ENCODE results near the gene NYAP2. TPM values are rescaled to one million over a fixed set of nuclear protein-coding genes. Genes with fewer than 3 reads are reported as not detected.

Gene NYAP2
- total RNA-seq, 1 donor from 2014 or later: not detected

- Histone ChIP-seq H3K4me3 (no peak overlapping the region), H3K27me3 (ENCODE audit: low read depth) (no peaks in the 10 kb centered on the region), H3K9me3 (replicated peaks) (no peaks in the 10 kb centered on the region), H3K36me3 (no peaks in the 10 kb centered on the region), H3K27ac (replicated peaks) (no peak overlapping the region), H3K4me1 (no peaks in the 10 kb centered on the region)
- TF ChIP-seq, protein P1, sequence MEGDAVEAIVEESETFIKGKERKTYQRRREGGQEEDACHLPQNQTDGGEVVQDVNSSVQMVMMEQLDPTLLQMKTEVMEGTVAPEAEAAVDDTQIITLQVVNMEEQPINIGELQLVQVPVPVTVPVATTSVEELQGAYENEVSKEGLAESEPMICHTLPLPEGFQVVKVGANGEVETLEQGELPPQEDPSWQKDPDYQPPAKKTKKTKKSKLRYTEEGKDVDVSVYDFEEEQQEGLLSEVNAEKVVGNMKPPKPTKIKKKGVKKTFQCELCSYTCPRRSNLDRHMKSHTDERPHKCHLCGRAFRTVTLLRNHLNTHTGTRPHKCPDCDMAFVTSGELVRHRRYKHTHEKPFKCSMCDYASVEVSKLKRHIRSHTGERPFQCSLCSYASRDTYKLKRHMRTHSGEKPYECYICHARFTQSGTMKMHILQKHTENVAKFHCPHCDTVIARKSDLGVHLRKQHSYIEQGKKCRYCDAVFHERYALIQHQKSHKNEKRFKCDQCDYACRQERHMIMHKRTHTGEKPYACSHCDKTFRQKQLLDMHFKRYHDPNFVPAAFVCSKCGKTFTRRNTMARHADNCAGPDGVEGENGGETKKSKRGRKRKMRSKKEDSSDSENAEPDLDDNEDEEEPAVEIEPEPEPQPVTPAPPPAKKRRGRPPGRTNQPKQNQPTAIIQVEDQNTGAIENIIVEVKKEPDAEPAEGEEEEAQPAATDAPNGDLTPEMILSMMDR (IDR thresholded peaks at IDR 0.05; ENCODE audit: borderline replicate concordance): no peak
- intact Hi-C loops (cut with micrococcal nuclease): no loop called here
- no peak for DNase-seq
These were observed 191.4 kb downstream of the NYAP2 start for GRCh38 chr2:225590932-225591331.

GRCh38 chr2:225597911-225598310 lies 198.4 kb downstream of the NYAP2 start:
- H3K9me3 ChIP-seq (replicated peaks): peaks cover 28% of the 10 kb centered on the region
- H3K27ac ChIP-seq (replicated peaks): no peak overlapping the region

GRCh38 chr2:225598426-225598825 lies 198.9 kb downstream of the NYAP2 start:
- peaks cover 28% of the 10 kb centered on the region for H3K9me3 ChIP-seq (replicated peaks)
- H3K36me3 ChIP-seq: no peaks in the 10 kb centered on the region
- no peak overlapping the region for H3K4me3 ChIP-seq
- H3K27ac ChIP-seq (replicated peaks): no peak overlapping the region
- no peaks in the 10 kb centered on the region for H3K27me3 ChIP-seq (ENCODE audit: low read depth)
- TF ChIP-seq, protein P1 (IDR thresholded peaks at IDR 0.05; ENCODE audit: borderline replicate concordance): no peak
- H3K4me1 ChIP-seq: no peaks in the 10 kb centered on the region
- intact Hi-C loops (cut with micrococcal nuclease): no loop called here
- DNase-seq: no peak

More at GRCh38 chr2:225597911-225598310, 198.4 kb downstream of the NYAP2 start:
- Histone ChIP-seq H3K36me3 (no peaks in the 10 kb centered on the region), H3K4me3 (no peak overlapping the region), H3K4me1 (no peaks in the 10 kb centered on the region), H3K27me3 (ENCODE audit: low read depth) (no peaks in the 10 kb centered on the region)
- intact Hi-C loops (cut with micrococcal nuclease): no loop called here
- DNase-seq: no peak
- TF ChIP-seq, protein P1 (IDR thresholded peaks at IDR 0.05; ENCODE audit: borderline replicate concordance): no peak

- Histone ChIP-seq H3K4me1 (no peaks in the 10 kb centered on the region), H3K9me3 (replicated peaks) (peaks cover 28% of the 10 kb centered on the region), H3K27me3 (ENCODE audit: low read depth) (no peaks in the 10 kb centered on the region), H3K36me3 (no peaks in the 10 kb centered on the region), H3K27ac (replicated peaks) (no peak overlapping the region), H3K4me3 (no peak overlapping the region)
- no peak for DNase-seq
- TF ChIP-seq, protein P1 (IDR thresholded peaks at IDR 0.05; ENCODE audit: borderline replicate concordance): no peak
- intact Hi-C loops (cut with micrococcal nuclease): no loop called here
These were observed 199.4 kb downstream of the NYAP2 start for GRCh38 chr2:225598897-225599296.

DNA sequence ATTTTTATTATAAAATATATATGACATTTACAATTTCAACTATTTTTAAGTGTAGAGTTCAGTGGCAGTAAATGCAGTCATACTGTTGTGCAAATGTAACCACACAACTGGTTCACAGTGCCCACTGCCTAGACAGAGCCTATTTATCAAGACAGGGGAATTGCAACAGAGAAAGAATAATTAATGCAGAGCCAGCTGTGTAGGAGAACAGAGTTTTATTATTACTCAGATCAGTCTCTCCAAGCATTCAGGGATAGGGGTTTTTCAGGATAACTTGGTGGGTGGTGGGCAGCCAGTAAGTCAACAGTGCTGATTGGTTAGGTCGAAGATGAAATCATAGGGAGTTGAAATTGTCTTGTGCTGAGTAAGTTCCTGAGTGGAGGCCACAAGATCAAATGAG lies 200.3 kb downstream of the NYAP2 start:
- intact Hi-C loops (cut with micrococcal nuclease): no loop called here
- H3K4me1 ChIP-seq: no peaks in the 10 kb centered on the region
- no peaks in the 10 kb centered on the region for H3K36me3 ChIP-seq
- no peaks in the 10 kb centered on the region for H3K27me3 ChIP-seq (ENCODE audit: low read depth)
- no peak overlapping the region for H3K27ac ChIP-seq (replicated peaks)
- peaks cover 28% of the 10 kb centered on the region for H3K9me3 ChIP-seq (replicated peaks)
- TF ChIP-seq, protein P1 (IDR thresholded peaks at IDR 0.05; ENCODE audit: borderline replicate concordance): no peak
- no peak overlapping the region for H3K4me3 ChIP-seq
- no peak for DNase-seq

GRCh38 chr2:225600444-225600843 lies 200.9 kb downstream of the NYAP2 start:
- intact Hi-C loops (cut with micrococcal nuclease): no loop called here
- Histone ChIP-seq H3K9me3 (replicated peaks) (peaks cover 28% of the 10 kb centered on the region), H3K27me3 (ENCODE audit: low read depth) (no peaks in the 10 kb centered on the region)

More at GRCh38 chr2:225600444-225600843, 200.9 kb downstream of the NYAP2 start:
- Histone ChIP-seq H3K4me3 (no peak overlapping the region), H3K36me3 (no peaks in the 10 kb centered on the region), H3K4me1 (no peaks in the 10 kb centered on the region), H3K27ac (replicated peaks) (no peak overlapping the region)
- no peak for DNase-seq
- TF ChIP-seq, protein P1 (IDR thresholded peaks at IDR 0.05; ENCODE audit: borderline replicate concordance): no peak
